ENCODE measurements around the gene CFAP77.

CFAP77 gene

GRCh38 chr9:132486706-132487350 lies 76.8 kb downstream of the CFAP77 start:
- H3K27ac ChIP-seq (ENCODE audit: insufficient read depth, low read depth, low read length, poor library complexity, severe bottlenecking): no peak overlapping the region

DNA sequence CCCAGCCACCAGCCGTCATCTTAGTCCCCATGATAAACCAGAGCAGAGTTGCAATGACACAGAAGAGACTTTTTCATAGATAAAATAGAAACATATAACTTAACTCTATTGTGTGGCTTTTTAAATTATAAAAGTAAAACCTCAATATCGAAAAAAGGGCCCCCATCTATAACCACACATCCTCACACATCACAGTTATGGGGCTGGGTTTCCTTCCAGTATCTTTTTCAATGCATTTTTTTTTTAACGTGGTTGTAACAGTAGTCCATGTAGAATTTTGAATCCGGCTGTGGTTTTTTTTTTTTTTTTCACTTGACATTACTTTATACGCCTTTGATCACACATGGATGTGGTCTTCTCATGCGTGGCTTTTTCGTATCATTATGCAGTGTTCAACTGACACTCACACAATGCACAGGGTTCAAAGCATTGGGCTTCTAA lies 77.4 kb downstream of the CFAP77 start:
- Histone ChIP-seq H3K9me3 (ENCODE audit: control insufficient read depth, low read length) (no peaks in the 10 kb centered on the region), H3K27me3 (ENCODE audit: control insufficient read depth, insufficient read depth, low read length, poor library complexity, severe bottlenecking) (no peaks in the 10 kb centered on the region), H3K4me1 (ENCODE audit: control insufficient read depth, insufficient read depth, low read length) (peaks cover 19% of the 10 kb centered on the region), H3K4me3 (ENCODE audit: insufficient read depth, low read depth, low read length) (no peak overlapping the region), H3K36me3 (ENCODE audit: control insufficient read depth, insufficient read depth, low read length) (no peaks in the 10 kb centered on the region), H3K27ac (ENCODE audit: insufficient read depth, low read depth, low read length, poor library complexity, severe bottlenecking) (no peak overlapping the region)
- 94 to 96% methylated on average over 6 to 7 of the region's 7 CpGs for WGBS, 2 experiments

More at GRCh38 chr9:132486706-132487350, 76.8 kb downstream of the CFAP77 start:
- H3K36me3 ChIP-seq (ENCODE audit: control insufficient read depth, insufficient read depth, low read length): no peaks in the 10 kb centered on the region
- 70 to 73% methylated on average over 32 of the region's 32 CpGs for WGBS, 2 experiments
- H3K4me3 ChIP-seq (ENCODE audit: insufficient read depth, low read depth, low read length): no peak overlapping the region
- H3K4me1 ChIP-seq (ENCODE audit: control insufficient read depth, insufficient read depth, low read length): peaks cover 25% of the 10 kb centered on the region
- H3K27me3 ChIP-seq (ENCODE audit: control insufficient read depth, insufficient read depth, low read length, poor library complexity, severe bottlenecking): no peaks in the 10 kb centered on the region
- no peaks in the 10 kb centered on the region for H3K9me3 ChIP-seq (ENCODE audit: control insufficient read depth, low read length)

GRCh38 chr9:132487980-132488535 lies 78.0 kb downstream of the CFAP77 start:
- Histone ChIP-seq H3K9me3 (ENCODE audit: control insufficient read depth, low read length) (no peaks in the 10 kb centered on the region), H3K4me3 (ENCODE audit: insufficient read depth, low read depth, low read length) (no peak overlapping the region), H3K27ac (ENCODE audit: insufficient read depth, low read depth, low read length, poor library complexity, severe bottlenecking) (no peak overlapping the region), H3K27me3 (ENCODE audit: control insufficient read depth, insufficient read depth, low read length, poor library complexity, severe bottlenecking) (no peaks in the 10 kb centered on the region), H3K4me1 (ENCODE audit: control insufficient read depth, insufficient read depth, low read length) (peaks cover 18% of the 10 kb centered on the region), H3K36me3 (ENCODE audit: control insufficient read depth, insufficient read depth, low read length) (no peaks in the 10 kb centered on the region)
- WGBS, 2 experiments: 85 to 88% methylated on average over 7 of the region's 7 CpGs

DNA sequence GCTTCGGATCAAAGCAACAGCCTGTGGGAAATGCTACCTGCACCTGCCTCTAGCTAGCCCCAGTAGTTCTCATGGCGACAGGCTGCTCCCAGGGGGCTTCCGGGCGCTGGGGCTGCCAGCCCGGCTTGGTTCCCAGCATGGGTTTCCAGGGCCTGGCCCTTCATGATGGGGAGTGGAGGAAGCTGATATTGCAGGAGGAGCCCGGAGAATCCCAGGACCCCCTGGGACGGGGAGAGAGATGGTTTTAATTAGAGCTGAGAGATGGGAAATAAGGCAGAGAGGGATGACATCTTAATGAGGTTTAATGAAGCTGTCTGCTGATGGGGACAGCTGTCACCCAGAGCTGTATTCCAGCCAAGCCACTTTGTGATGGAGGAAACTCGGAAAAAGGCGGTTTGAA lies 78.6 kb downstream of the CFAP77 start:
- no peaks in the 10 kb centered on the region for H3K27me3 ChIP-seq (ENCODE audit: control insufficient read depth, insufficient read depth, low read length, poor library complexity, severe bottlenecking)
- no peak overlapping the region for H3K27ac ChIP-seq (ENCODE audit: insufficient read depth, low read depth, low read length, poor library complexity, severe bottlenecking)
- 71 to 78% methylated on average over 9 of the region's 9 CpGs for WGBS, 2 experiments

GRCh38 chr9:132489536-132489935 lies 79.5 kb downstream of the CFAP77 start:
- whole genome bisulfite sequencing, 2 experiments: 95% methylated on average over 9 of the region's 9 CpGs

More for the DNA sequence above, 78.6 kb downstream of the CFAP77 start:
- no peak overlapping the region for H3K4me3 ChIP-seq (ENCODE audit: insufficient read depth, low read depth, low read length)
- no peaks in the 10 kb centered on the region for H3K9me3 ChIP-seq (ENCODE audit: control insufficient read depth, low read length)
- no peaks in the 10 kb centered on the region for H3K36me3 ChIP-seq (ENCODE audit: control insufficient read depth, insufficient read depth, low read length)
- peaks cover 12% of the 10 kb centered on the region for H3K4me1 ChIP-seq (ENCODE audit: control insufficient read depth, insufficient read depth, low read length)

DNA sequence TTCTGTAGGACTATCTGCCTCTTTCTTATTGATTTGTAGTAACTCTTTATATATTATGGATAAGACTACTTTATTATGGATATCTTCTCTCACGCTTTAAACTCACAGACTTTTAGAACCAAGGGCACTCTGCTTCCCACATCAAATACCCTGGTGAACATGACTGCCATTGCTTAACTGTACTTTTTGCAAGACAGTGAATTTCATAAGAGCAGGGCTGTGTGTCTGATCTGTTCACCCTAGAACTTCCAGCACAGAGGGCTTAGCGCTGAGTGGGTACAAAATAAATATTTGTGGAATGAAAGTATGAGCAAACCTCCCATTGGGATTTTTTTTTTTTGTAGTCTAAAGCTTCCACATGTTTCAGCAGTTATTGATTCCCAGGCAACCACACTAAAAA lies 84.8 kb downstream of the CFAP77 start:
- no peaks in the 10 kb centered on the region for H3K9me3 ChIP-seq (ENCODE audit: control insufficient read depth, low read length)
- no peak overlapping the region for H3K27ac ChIP-seq (ENCODE audit: insufficient read depth, low read depth, low read length, poor library complexity, severe bottlenecking)
- H3K4me3 ChIP-seq (ENCODE audit: insufficient read depth, low read depth, low read length): no peak overlapping the region
- WGBS, 2 experiments: 80 to 96% methylated on average over 2 of the region's 2 CpGs
- H3K36me3 ChIP-seq (ENCODE audit: control insufficient read depth, insufficient read depth, low read length): no peaks in the 10 kb centered on the region
- peaks cover 17% of the 10 kb centered on the region for H3K4me1 ChIP-seq (ENCODE audit: control insufficient read depth, insufficient read depth, low read length)
- H3K27me3 ChIP-seq (ENCODE audit: control insufficient read depth, insufficient read depth, low read length, poor library complexity, severe bottlenecking): no peaks in the 10 kb centered on the region

More at GRCh38 chr9:132489536-132489935, 79.5 kb downstream of the CFAP77 start:
- Histone ChIP-seq H3K4me1 (ENCODE audit: control insufficient read depth, insufficient read depth, low read length) (peaks cover 11% of the 10 kb centered on the region), H3K36me3 (ENCODE audit: control insufficient read depth, insufficient read depth, low read length) (no peaks in the 10 kb centered on the region), H3K4me3 (ENCODE audit: insufficient read depth, low read depth, low read length) (no peak overlapping the region), H3K9me3 (ENCODE audit: control insufficient read depth, low read length) (no peaks in the 10 kb centered on the region), H3K27me3 (ENCODE audit: control insufficient read depth, insufficient read depth, low read length, poor library complexity, severe bottlenecking) (no peaks in the 10 kb centered on the region), H3K27ac (ENCODE audit: insufficient read depth, low read depth, low read length, poor library complexity, severe bottlenecking) (no peak overlapping the region)

GRCh38 chr9:132497731-132498130 lies 87.7 kb downstream of the CFAP77 start:
- no peaks in the 10 kb centered on the region for H3K36me3 ChIP-seq (ENCODE audit: control insufficient read depth, insufficient read depth, low read length)
- peaks cover 17% of the 10 kb centered on the region for H3K4me1 ChIP-seq (ENCODE audit: control insufficient read depth, insufficient read depth, low read length)
- H3K4me3 ChIP-seq (ENCODE audit: insufficient read depth, low read depth, low read length): no peak overlapping the region
- 94 to 96% methylated on average over 16 of the region's 16 CpGs for WGBS, 2 experiments
- no peaks in the 10 kb centered on the region for H3K27me3 ChIP-seq (ENCODE audit: control insufficient read depth, insufficient read depth, low read length, poor library complexity, severe bottlenecking)
- H3K9me3 ChIP-seq (ENCODE audit: control insufficient read depth, low read length): no peaks in the 10 kb centered on the region
- H3K27ac ChIP-seq (ENCODE audit: insufficient read depth, low read depth, low read length, poor library complexity, severe bottlenecking): no peak overlapping the region

DNA sequence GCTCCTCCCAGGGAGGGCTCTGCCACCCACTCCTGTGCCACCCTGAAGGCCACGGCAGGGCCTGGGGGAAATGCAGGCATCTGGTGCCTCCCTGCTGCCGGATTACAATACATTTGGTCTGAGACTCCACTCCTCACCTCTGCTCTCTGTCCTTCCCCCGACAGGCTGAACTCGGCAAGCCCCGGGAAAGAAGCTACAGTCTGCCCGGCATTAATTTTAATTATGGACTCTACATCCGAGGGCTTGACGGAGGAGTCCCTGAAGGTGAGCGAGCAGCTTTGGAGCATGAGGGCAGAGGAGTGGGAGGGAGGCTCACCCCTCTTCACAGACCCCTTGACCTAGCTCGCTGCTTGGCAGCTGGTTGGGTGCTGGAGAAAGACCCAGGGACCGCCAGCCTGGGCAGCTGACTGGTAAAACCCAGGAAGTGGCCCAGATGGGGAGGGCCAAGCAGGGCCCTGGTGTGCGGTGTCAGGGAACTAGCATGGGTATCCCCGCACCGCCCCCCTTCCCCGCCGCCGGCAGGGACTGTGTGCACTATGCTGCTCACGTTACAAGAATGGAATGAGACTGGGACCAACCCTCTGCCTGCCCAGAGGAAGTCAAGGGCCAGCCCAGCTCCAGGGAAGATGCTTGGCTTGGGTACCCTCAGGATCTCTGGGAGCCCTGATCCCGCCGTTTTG lies 88.7 kb downstream of the CFAP77 start:
- H3K27me3 ChIP-seq (ENCODE audit: control insufficient read depth, insufficient read depth, low read length, poor library complexity, severe bottlenecking): no peaks in the 10 kb centered on the region
- H3K27ac ChIP-seq (ENCODE audit: insufficient read depth, low read depth, low read length, poor library complexity, severe bottlenecking): no peak overlapping the region
- H3K4me1 ChIP-seq (ENCODE audit: control insufficient read depth, insufficient read depth, low read length): peaks cover 17% of the 10 kb centered on the region
- no peak overlapping the region for H3K4me3 ChIP-seq (ENCODE audit: insufficient read depth, low read depth, low read length)
- no peaks in the 10 kb centered on the region for H3K36me3 ChIP-seq (ENCODE audit: control insufficient read depth, insufficient read depth, low read length)
- no peaks in the 10 kb centered on the region for H3K9me3 ChIP-seq (ENCODE audit: control insufficient read depth, low read length)
- WGBS, 2 experiments: 63 to 65% methylated on average over 20 of the region's 20 CpGs

DNA sequence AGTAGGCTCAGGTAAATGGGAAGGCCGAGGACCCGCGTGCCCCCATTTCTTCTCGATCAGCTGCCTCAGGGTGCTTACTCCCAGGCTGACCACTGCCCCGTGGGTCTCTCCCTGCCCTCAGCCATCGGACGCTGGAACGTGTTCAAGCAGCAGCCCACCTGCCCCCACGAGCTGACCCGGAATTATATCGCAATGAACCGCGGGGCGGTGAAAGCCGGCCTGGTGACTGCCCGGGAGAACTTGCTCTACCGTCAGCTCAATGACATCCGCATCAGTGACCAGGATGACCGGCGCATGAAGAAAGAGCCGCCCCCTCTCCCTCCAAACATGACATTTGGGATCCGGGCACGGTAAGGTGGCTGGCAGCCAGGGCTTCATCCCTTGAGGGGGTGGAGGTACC lies 89.2 kb downstream of the CFAP77 start:
- H3K4me1 ChIP-seq (ENCODE audit: control insufficient read depth, insufficient read depth, low read length): peaks cover 17% of the 10 kb centered on the region
- no peak overlapping the region for H3K27ac ChIP-seq (ENCODE audit: insufficient read depth, low read depth, low read length, poor library complexity, severe bottlenecking)
- H3K9me3 ChIP-seq (ENCODE audit: control insufficient read depth, low read length): no peaks in the 10 kb centered on the region
- WGBS, 2 experiments: 94 to 96% methylated on average over 23 of the region's 23 CpGs
- no peaks in the 10 kb centered on the region for H3K36me3 ChIP-seq (ENCODE audit: control insufficient read depth, insufficient read depth, low read length)
- H3K27me3 ChIP-seq (ENCODE audit: control insufficient read depth, insufficient read depth, low read length, poor library complexity, severe bottlenecking): no peaks in the 10 kb centered on the region
- H3K4me3 ChIP-seq (ENCODE audit: insufficient read depth, low read depth, low read length): no peak overlapping the region

DNA sequence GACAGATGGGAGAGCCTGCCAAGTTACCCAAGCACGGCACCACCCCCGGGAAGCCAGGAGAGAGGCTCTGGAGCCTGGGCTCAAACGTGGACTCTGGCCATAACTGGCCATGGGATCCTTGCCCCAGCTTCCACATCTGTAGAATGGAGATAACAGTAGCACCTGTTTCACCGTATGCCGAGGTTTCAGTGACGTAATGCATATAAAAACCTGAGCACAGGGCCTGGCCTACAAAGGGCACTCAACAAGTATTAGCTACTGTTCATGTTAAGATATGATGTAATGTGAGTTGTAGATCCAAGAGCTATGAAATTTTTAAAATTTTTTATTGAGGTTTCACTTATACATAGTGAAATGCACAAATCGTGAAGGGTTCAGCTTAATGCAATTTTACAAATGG lies 90.2 kb downstream of the CFAP77 start:
- no peaks in the 10 kb centered on the region for H3K36me3 ChIP-seq (ENCODE audit: control insufficient read depth, insufficient read depth, low read length)
- WGBS, 2 experiments: 82 to 86% methylated on average over 6 to 7 of the region's 7 CpGs
- H3K27ac ChIP-seq (ENCODE audit: insufficient read depth, low read depth, low read length, poor library complexity, severe bottlenecking): no peak overlapping the region
- H3K9me3 ChIP-seq (ENCODE audit: control insufficient read depth, low read length): no peaks in the 10 kb centered on the region
- H3K4me3 ChIP-seq (ENCODE audit: insufficient read depth, low read depth, low read length): no peak overlapping the region
- H3K4me1 ChIP-seq (ENCODE audit: control insufficient read depth, insufficient read depth, low read length): peaks cover 25% of the 10 kb centered on the region
- no peaks in the 10 kb centered on the region for H3K27me3 ChIP-seq (ENCODE audit: control insufficient read depth, insufficient read depth, low read length, poor library complexity, severe bottlenecking)
